Glutamatergic neuron (in vitro differentiated cells): ENCODE data around the gene INSC. TPM values are rescaled to one million over a fixed set of nuclear protein-coding genes. Genes with fewer than 3 reads are reported as not detected.

Experiments
- DNase-seq: peaks from one replicate; pipeline ENCODE4 v3.0.0; 2022
- H3K27ac Mint-ChIP-seq: one replicate; pipeline ENCODE4 v1.8.0; 2020; ENCODE audit warnings: mild to moderate bottlenecking, mixed read lengths, inconsistent platforms; ENCODE audit not compliant: unreplicated experiment
- H3K27me3 Mint-ChIP-seq: one replicate; pipeline ENCODE4 v1.8.0; 2020; ENCODE audit warnings: mild to moderate bottlenecking, moderate library complexity, mixed read lengths, inconsistent platforms; ENCODE audit not compliant: unreplicated experiment
- H3K36me3 Mint-ChIP-seq: one replicate; pipeline ENCODE4 v1.8.0; 2020; ENCODE audit warnings: mild to moderate bottlenecking, mixed read lengths, inconsistent platforms; ENCODE audit not compliant: unreplicated experiment
- H3K4me1 Mint-ChIP-seq: one replicate; pipeline ENCODE4 v1.8.0; 2020; ENCODE audit warnings: mild to moderate bottlenecking, low read depth, mixed read lengths, inconsistent platforms; ENCODE audit not compliant: unreplicated experiment
- H3K4me3 Mint-ChIP-seq: one replicate; pipeline ENCODE4 v1.8.0; 2020; ENCODE audit warnings: mild to moderate bottlenecking, mixed read lengths, inconsistent platforms; ENCODE audit not compliant: unreplicated experiment
- H3K9me3 Mint-ChIP-seq: one replicate; pipeline ENCODE4 v1.8.0; 2020; ENCODE audit warnings: mild to moderate bottlenecking, moderate library complexity, mixed read lengths, inconsistent platforms; ENCODE audit not compliant: unreplicated experiment
- total RNA-seq: library from RNA; stranded (reverse); fragmentation: NEBNext Ultra II Directional; extraction: Animal tissue kit (Norgen Biotek cat#: 25700); gene quantifications from one replicate; pipeline ENCODE4 v1.2.1, GENCODE V29; 2021; ENCODE audit not compliant: unreplicated experiment
- TF ChIP-seq, protein P1 (sequence below): fragments of 200-600 bp; sonication (generic); IDR thresholded peaks from one replicate; pipeline ENCODE4 v1.5.0; 2021; ENCODE audit not compliant: partially characterized antibody, unreplicated experiment

The INSC gene
- total RNA-seq, 1 donor from 2014 or later = not detected

DNA sequence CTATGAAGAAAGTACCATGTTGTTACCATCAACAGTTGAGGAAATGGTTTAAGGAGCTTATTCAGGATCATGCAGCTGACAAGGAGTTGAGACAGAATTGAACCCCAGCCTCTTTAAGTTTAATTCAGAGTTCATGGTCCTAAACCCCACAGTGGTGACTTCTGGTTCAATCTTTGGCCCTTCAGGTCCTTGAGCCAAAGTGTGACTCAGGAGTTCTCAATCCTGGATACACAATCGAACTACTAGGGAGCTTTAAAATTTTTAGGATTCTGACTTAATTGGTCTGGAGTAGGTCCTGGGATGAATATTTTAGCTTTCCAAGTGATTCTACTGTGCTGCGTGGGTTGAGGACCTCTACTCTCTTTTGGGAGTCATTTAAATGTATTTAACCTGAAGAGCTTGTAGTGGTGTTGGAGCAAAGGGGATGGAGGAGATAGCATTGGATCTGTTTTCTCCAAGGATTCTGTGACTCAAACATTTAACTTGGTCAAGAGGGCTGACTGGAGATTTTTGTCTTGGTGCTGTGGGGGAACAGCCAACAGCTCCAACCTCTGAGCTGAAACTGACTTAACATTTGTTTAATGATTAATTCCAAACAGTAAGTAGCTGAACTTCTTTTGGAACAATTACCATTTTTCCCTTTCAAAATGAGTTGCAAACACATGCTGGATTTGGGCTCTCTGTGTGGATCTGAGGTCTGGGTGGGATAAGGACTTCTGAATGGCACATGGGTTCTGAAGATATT, 80.1 kb downstream of the INSC start:
- DNase-seq = no peak
- H3K4me3 Mint-ChIP-seq = no peak overlapping the region
- H3K36me3 Mint-ChIP-seq = no peaks in the 10 kb centered on the region
- H3K27me3 Mint-ChIP-seq = no peaks in the 10 kb centered on the region
- no peaks in the 10 kb centered on the region for H3K9me3 Mint-ChIP-seq
- no peak overlapping the region for H3K27ac Mint-ChIP-seq
- no peaks in the 10 kb centered on the region for H3K4me1 Mint-ChIP-seq
- TF ChIP-seq, protein P1, sequence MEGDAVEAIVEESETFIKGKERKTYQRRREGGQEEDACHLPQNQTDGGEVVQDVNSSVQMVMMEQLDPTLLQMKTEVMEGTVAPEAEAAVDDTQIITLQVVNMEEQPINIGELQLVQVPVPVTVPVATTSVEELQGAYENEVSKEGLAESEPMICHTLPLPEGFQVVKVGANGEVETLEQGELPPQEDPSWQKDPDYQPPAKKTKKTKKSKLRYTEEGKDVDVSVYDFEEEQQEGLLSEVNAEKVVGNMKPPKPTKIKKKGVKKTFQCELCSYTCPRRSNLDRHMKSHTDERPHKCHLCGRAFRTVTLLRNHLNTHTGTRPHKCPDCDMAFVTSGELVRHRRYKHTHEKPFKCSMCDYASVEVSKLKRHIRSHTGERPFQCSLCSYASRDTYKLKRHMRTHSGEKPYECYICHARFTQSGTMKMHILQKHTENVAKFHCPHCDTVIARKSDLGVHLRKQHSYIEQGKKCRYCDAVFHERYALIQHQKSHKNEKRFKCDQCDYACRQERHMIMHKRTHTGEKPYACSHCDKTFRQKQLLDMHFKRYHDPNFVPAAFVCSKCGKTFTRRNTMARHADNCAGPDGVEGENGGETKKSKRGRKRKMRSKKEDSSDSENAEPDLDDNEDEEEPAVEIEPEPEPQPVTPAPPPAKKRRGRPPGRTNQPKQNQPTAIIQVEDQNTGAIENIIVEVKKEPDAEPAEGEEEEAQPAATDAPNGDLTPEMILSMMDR = no peak

DNA sequence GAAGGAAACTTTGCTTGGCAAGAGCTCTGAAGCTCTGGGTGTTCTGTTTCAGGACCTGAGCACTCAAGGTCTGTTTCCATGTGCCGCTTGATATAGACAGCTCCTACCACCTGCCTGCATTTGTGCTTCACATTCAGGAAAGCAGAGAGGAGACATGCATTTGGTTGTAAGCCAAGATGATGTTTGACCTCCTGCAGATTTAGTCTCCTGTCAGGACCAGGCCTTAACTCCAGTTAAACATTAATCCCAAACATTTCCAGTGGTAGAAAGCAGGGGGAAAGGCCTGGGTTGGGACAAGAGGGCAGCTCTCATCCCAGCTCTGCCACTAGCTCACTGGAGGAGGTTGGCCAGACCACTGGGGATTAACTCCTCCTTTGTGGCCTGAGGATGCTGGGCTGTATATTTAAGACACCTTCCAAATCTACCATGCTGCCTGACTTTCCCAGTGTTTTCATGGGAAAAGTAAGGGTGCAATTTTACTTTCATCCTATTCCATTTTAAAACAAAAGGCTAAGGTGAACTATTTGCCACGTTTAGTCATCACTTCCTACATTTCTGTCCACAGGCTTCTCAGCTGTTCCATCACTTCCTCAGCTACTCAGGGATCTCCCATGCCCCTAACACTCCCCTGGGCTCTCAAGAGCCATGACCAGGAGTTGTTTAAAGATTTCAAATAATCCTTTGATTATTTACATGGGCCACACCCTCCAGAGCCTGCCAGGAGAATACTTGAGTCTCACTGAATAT, 80.9 kb downstream of the INSC start:
- DNase-seq = no peak
- Mint-ChIP-seq H3K27ac (no peak overlapping the region), H3K36me3 (no peaks in the 10 kb centered on the region), H3K9me3 (no peaks in the 10 kb centered on the region), H3K27me3 (no peaks in the 10 kb centered on the region), H3K4me1 (no peaks in the 10 kb centered on the region), H3K4me3 (no peak overlapping the region)
- TF ChIP-seq, protein P1 = no peak

DNA sequence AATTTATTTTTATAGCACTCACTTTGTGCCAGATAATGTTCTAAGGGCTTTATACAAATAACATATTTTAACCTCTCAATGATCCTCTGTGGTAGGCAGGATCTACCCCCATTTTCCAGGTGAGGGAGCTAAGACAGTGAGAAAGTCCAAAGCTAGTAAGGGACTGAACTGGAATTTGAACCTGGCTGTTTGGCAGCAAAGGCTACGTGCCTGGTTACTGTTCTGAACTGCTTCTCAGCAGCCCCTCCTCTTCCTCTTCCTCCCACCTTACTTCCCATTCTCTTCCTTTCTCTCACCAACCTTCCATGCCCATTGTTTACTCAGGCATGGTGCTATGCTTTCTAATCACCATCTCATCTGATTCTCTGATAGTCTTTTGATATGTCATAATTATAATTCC, 82.0 kb downstream of the INSC start:
- no peak for DNase-seq
- Mint-ChIP-seq H3K4me1 (no peaks in the 10 kb centered on the region), H3K4me3 (no peak overlapping the region), H3K27me3 (no peaks in the 10 kb centered on the region), H3K27ac (no peak overlapping the region), H3K36me3 (no peaks in the 10 kb centered on the region), H3K9me3 (peaks cover 2% of the 10 kb centered on the region)
- TF ChIP-seq, protein P1 = no peak

DNA sequence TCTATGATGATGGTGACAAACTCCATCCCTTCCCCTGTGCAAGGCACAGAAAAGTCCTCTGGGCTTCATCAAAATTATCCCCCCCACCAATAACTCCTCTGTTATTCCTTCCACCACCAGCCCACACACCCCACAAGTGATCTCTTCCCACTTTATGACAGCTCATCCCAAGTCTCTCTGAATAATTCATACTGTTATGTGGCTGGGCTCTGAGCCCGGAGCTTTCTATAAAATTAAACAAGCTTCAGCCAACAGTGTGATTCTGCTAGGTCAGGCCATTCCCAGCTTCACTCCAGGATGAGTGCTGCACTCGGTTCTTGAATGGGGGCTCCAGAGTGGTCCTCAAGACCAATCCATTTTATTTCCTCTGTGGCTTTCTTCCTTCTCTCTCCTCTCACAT, 83.0 kb downstream of the INSC start:
- no peak for DNase-seq
- Mint-ChIP-seq H3K27ac (no peak overlapping the region), H3K9me3 (peaks cover 2% of the 10 kb centered on the region), H3K4me1 (no peaks in the 10 kb centered on the region), H3K4me3 (no peak overlapping the region), H3K36me3 (no peaks in the 10 kb centered on the region), H3K27me3 (no peaks in the 10 kb centered on the region)
- TF ChIP-seq, protein P1 = no peak

DNA sequence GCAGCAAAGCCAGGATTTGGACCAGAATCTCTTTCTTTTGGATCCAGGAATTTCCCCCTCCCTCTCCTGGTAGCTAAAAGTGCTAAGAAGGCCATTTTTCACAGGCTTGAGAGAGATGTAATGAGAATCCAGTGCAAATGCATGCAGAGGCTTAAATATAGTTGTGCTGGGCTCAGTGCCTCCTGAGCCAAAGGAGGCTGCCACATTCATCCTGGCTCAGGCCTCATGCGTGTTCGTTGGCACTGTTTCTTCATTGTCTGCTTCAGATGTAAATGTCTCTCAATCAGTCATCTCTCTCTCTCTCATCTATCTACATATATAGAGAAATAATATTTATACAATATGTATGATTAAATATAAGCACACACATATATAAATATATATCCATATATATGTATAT, 83.6 kb downstream of the INSC start:
- Mint-ChIP-seq H3K4me1 (no peaks in the 10 kb centered on the region), H3K4me3 (no peak overlapping the region), H3K36me3 (no peaks in the 10 kb centered on the region), H3K9me3 (peaks cover 2% of the 10 kb centered on the region), H3K27ac (no peak overlapping the region), H3K27me3 (no peaks in the 10 kb centered on the region)
- no peak for DNase-seq
- TF ChIP-seq, protein P1 = no peak
